Measurements from ENCODE around the gene STIM1.
"Not testable (repeated sequence)": the region's sequence is repeated elsewhere in the genome, so short reads cannot be mapped to it uniquely, and the experiment has no call there.

DNA sequence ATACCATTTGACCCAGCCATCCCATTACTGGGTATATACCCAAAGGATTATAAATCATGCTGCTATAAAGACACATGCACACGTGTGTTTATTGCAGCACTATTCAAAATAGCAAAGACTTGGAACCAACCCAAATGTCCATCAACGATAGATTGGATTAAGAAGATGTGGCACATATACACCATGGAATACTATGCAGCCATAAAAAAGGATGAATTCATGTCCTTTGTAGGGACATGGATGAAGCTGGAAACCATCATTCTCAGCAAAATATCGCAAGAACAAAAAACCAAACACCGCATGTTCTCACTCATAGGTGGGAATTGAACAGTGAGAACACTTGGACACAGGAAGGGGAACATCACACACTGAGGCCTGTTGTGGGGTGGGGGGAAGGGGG, 197.7 kb downstream of the STIM1 start:
- not testable (repeated sequence) for TF ChIP-seq POLR2A, POLR2AphosphoS5 (IDR thresholded peaks at IDR 0.05; ENCODE audit: low read depth, low read length)

All from GM12892 (cell line).